ENCODE measurements around the gene MPI.

GRCh38 chr15:74933573-74933972, 43.7 kb downstream of the MPI start:
- TF ChIP-seq CTCF (IDR thresholded peaks at IDR 0.05; ENCODE audit: low read depth, low read length) = no peak
- TF ChIP-seq MAX (IDR thresholded peaks at IDR 0.05; ENCODE audit: low read depth, low read length) = no peak
- no peak for TF ChIP-seq POLR2A (IDR thresholded peaks at IDR 0.05; ENCODE audit: extremely low read depth, insufficient read length)
- no peak for TF ChIP-seq MYC (IDR thresholded peaks at IDR 0.05; ENCODE audit: low read depth, low read length)

Data from NB4 (cell line).